GM23338 (cell line): ENCODE results near the gene HSFX2. TPM values are rescaled to one million over a fixed set of nuclear protein-coding genes. Genes with fewer than 3 reads are reported as not detected.

Experiments used
- ATAC-seq: fragments of 200-7000 bp; cut with Tn5 transposase; 3 replicates; pipeline ENCODE4 v1.9.1; 2020
- DNase-seq: peaks from one replicate; pipeline ENCODE4 v3.0.0-alpha.2; 2015; ENCODE audit warnings: low spot score
- H2AFZ ChIP-seq: fragments of 200-600 bp; sonication (generic); 2 replicates; pipeline ENCODE4 v1.8.0; 2016; ENCODE audit warnings: antibody characterized with exemption, mild to moderate bottlenecking, moderate library complexity
- H3F3A ChIP-seq: fragments of 200-600 bp; sonication (generic); replicated peaks from 2 replicates; pipeline ENCODE4 v1.8.0; 2017; ENCODE audit warnings: antibody characterized with exemption, mixed run types, low read depth
- H3K27ac ChIP-seq: fragments of 200-600 bp; sonication (generic); 2 replicates; pipeline ENCODE4 v1.6.1; 2016; ENCODE audit warnings: low read depth
- H3K27me3 ChIP-seq: fragments of 200-600 bp; sonication (generic); 2 replicates; pipeline ENCODE4 v1.8.0; 2016; ENCODE audit warnings: mild to moderate bottlenecking, mixed run types, moderate library complexity; ENCODE audit not compliant: insufficient read depth
- H3K36me3 ChIP-seq: fragments of 200-600 bp; sonication (generic); 2 replicates; pipeline ENCODE4 v1.8.0; 2016; ENCODE audit warnings: mild to moderate bottlenecking; ENCODE audit not compliant: insufficient read depth
- H3K4me1 ChIP-seq: fragments of 200-600 bp; sonication (generic); 2 replicates; pipeline ENCODE4 v1.8.0; 2016; ENCODE audit warnings: mild to moderate bottlenecking, moderate library complexity; ENCODE audit not compliant: insufficient read depth
- H3K4me2 ChIP-seq: fragments of 200-600 bp; sonication (generic); 2 replicates; pipeline ENCODE4 v1.7.1; 2017; ENCODE audit warnings: mixed run types
- H3K4me3 ChIP-seq: fragments of 200-600 bp; sonication (generic); 2 replicates; pipeline ENCODE4 v1.6.1; 2016; ENCODE audit warnings: mixed run types
- H3K79me2 ChIP-seq: fragments of 200-600 bp; sonication (generic); replicated peaks from 2 replicates; pipeline ENCODE4 v1.8.0; 2017; ENCODE audit warnings: mild to moderate bottlenecking; ENCODE audit not compliant: insufficient read depth
- H3K9me2 ChIP-seq: fragments of 200-600 bp; sonication (generic); 2 replicates; pipeline ENCODE4 v1.8.0; 2017; ENCODE audit not compliant: insufficient read depth
- H4K20me1 ChIP-seq: fragments of 200-600 bp; sonication (generic); replicated peaks from 2 replicates; pipeline ENCODE4 v1.8.0; 2017; ENCODE audit warnings: mild to moderate bottlenecking; ENCODE audit not compliant: insufficient read depth
- H3K27ac Mint-ChIP-seq: 2 replicates; pipeline ENCODE4 v1.8.0; 2020; ENCODE audit warnings: inconsistent platforms, mild to moderate bottlenecking, moderate library complexity, mixed read lengths
- H3K27me3 Mint-ChIP-seq: 3 replicates; pipeline ENCODE4 v1.8.0; 2022; ENCODE audit warnings: low read depth, mild to moderate bottlenecking, moderate library complexity, mixed read lengths, inconsistent platforms; ENCODE audit not compliant: insufficient read depth, poor library complexity
- H3K36me3 Mint-ChIP-seq: 3 replicates; pipeline ENCODE4 v1.8.0; 2021; ENCODE audit warnings: low read depth, mild to moderate bottlenecking, inconsistent platforms, moderate library complexity, mixed read lengths
- H3K4me1 Mint-ChIP-seq: 3 replicates; pipeline ENCODE4 v1.8.0; 2020; ENCODE audit warnings: mild to moderate bottlenecking, inconsistent platforms, mixed read lengths
- H3K4me3 Mint-ChIP-seq: 3 replicates; pipeline ENCODE4 v1.8.0; 2021; ENCODE audit warnings: moderate library complexity, mild to moderate bottlenecking, inconsistent platforms, mixed read lengths
- H3K9me3 Mint-ChIP-seq: 3 replicates; pipeline ENCODE4 v1.8.0; 2020; ENCODE audit warnings: moderate library complexity, mild to moderate bottlenecking, inconsistent platforms, mixed read lengths
- CREB1 ChIP-seq: fragments of 250-450 bp; sonication (Bioruptor Pico); IDR thresholded peaks from 2 replicates; pipeline ENCODE4 v1.5.0; 2020; ENCODE audit warnings: low read depth, mild to moderate bottlenecking, moderate library complexity
- EZH2 ChIP-seq: fragments of 200-600 bp; sonication (generic); IDR thresholded peaks from one replicate; pipeline ENCODE4 v1.8.0; 2017; ENCODE audit warnings: antibody characterized with exemption, mild to moderate bottlenecking, low read depth; ENCODE audit not compliant: unreplicated experiment
- EZH2phosphoT487 ChIP-seq: fragments of 200-600 bp; sonication (generic); IDR thresholded peaks from one replicate; pipeline ENCODE4 v1.8.1; 2018; ENCODE audit warnings: antibody characterized with exemption; ENCODE audit not compliant: unreplicated experiment
- JUNB ChIP-seq: IDR thresholded peaks from one replicate; pipeline ENCODE4 v1.6.1; 2016; ENCODE audit warnings: antibody characterized with exemption; ENCODE audit not compliant: unreplicated experiment
- NANOG ChIP-seq: IDR thresholded peaks from 2 replicates; pipeline ENCODE4 v1.6.1; 2016; ENCODE audit warnings: antibody characterized with exemption, borderline replicate concordance
- POLR2AphosphoS5 ChIP-seq: IDR thresholded peaks from 2 replicates; pipeline ENCODE4 v1.6.1; 2016; ENCODE audit warnings: antibody characterized with exemption, low read depth
- STAT1 ChIP-seq: IDR thresholded peaks from one replicate; pipeline ENCODE4 v1.6.1; 2016; ENCODE audit warnings: antibody characterized with exemption; ENCODE audit not compliant: unreplicated experiment
- ZNF114 ChIP-seq: fragments of 250-450 bp; sonication (Bioruptor Pico); IDR thresholded peaks from 2 replicates; pipeline ENCODE4 v1.5.0; 2020; ENCODE audit warnings: mild to moderate bottlenecking, moderate library complexity
- ZNF331 ChIP-seq: fragments of 250-450 bp; sonication (Bioruptor Pico); IDR thresholded peaks from 2 replicates; pipeline ENCODE4 v1.5.0; 2020; ENCODE audit warnings: low read depth, mild to moderate bottlenecking, moderate library complexity
- polyA plus RNA-seq: library from polyadenylated mRNA; unstranded; fragments of >200 nt; fragmentation: Nextera tagmentation; extraction: Ambion mirVana; gene quantifications from 2 replicates; pipeline ENCODE4 v1.2.1, GENCODE V29; 2016
- total RNA-seq: library from RNA; depleted of rRNA; stranded (reverse); fragments of >200 nt; shearing (Covaris generic); gene quantifications from 2 replicates; pipeline ENCODE4 v1.2.3, GENCODE V29; 2014
- TF ChIP-seq, protein P1 (sequence below): IDR thresholded peaks from 2 replicates; pipeline ENCODE4 v1.6.1; 2016; ENCODE audit warnings: antibody characterized with exemption
- TF ChIP-seq, protein P2 (sequence below), 2 experiments: fragments of 200-600 bp in 1 of 2; sonication (generic) in 1 of 2; conservative IDR thresholded peaks; 2 replicates each; pipeline versions ENCODE4 v1.5.1 to v1.6.1; 2016 to 2017; ENCODE audit warnings: antibody characterized with exemption in 2 of 2, low read depth in 2 of 2, mild to moderate bottlenecking in 2 of 2, moderate library complexity in 1 of 2
- TF ChIP-seq, protein P3 (sequence below): IDR thresholded peaks from one replicate; pipeline ENCODE4 v1.6.1; 2018; ENCODE audit warnings: antibody characterized with exemption; ENCODE audit not compliant: unreplicated experiment
- TF ChIP-seq, protein P4 (sequence below): fragments of 250-450 bp; sonication (Bioruptor Pico); IDR thresholded peaks from 2 replicates; pipeline ENCODE4 v1.5.0; 2020; ENCODE audit warnings: mild to moderate bottlenecking, moderate library complexity

Gene HSFX2
- total and polyA plus RNA-seq, 2 experiments from 2014 or later, result 0.29 TPM; not detected in 1

DNA sequence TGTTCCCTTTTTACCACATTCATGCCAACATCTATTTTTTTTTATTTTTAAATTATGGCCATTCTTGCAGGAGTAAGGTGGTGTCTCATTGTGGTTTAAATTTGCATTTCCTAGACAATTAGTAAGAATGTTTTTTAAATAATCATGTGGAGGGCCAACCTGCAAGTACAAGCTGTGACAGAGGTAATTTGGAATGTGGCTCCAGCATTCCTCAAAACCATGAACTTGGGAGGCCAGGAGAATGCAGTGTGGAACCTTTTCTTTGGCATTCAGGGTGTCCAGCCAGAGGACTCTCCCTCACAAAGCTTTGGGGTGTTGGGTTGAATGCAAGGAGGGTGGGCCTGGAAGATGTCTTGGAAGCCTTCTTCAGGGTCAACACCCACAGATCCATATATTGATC, 43.7 kb upstream of the HSFX2 start:
- Histone ChIP-seq H4K20me1 (no peaks in the 10 kb centered on the region), H2AFZ (no peak overlapping the region), H3F3A (no peaks in the 10 kb centered on the region), H3K27me3 (no peaks in the 10 kb centered on the region), H3K27ac (no peak overlapping the region), H3K9me2 (no peaks in the 10 kb centered on the region), H3K79me2 (no peaks in the 10 kb centered on the region), H3K4me1 (no peaks in the 10 kb centered on the region), H3K4me2 (no peak overlapping the region), H3K4me3 (no peak overlapping the region), H3K36me3 (no peaks in the 10 kb centered on the region)
- DNase-seq (no peak), ATAC-seq (no peak)
- Mint-ChIP-seq H3K4me1 (no peaks in the 10 kb centered on the region), H3K36me3 (no peaks in the 10 kb centered on the region), H3K9me3 (peaks cover 2% of the 10 kb centered on the region; the same call in 1 of the 3 replicates), H3K27ac (no peak overlapping the region), H3K27me3 (no peaks in the 10 kb centered on the region), H3K4me3 (no peak overlapping the region)
- TF ChIP-seq, protein P1, sequence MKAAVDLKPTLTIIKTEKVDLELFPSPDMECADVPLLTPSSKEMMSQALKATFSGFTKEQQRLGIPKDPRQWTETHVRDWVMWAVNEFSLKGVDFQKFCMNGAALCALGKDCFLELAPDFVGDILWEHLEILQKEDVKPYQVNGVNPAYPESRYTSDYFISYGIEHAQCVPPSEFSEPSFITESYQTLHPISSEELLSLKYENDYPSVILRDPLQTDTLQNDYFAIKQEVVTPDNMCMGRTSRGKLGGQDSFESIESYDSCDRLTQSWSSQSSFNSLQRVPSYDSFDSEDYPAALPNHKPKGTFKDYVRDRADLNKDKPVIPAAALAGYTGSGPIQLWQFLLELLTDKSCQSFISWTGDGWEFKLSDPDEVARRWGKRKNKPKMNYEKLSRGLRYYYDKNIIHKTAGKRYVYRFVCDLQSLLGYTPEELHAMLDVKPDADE, result no peak
- TF ChIP-seq ZNF114 (no peak), STAT1 (no peak), CREB1 (CRISPR knock-in tag) (no peak), EZH2phosphoT487 (no peak), JUNB (no peak), EZH2 (no peak), POLR2AphosphoS5 (no peak), ZNF331 (CRISPR knock-in tag) (no peak), NANOG (no peak)
- TF ChIP-seq, protein P2, sequence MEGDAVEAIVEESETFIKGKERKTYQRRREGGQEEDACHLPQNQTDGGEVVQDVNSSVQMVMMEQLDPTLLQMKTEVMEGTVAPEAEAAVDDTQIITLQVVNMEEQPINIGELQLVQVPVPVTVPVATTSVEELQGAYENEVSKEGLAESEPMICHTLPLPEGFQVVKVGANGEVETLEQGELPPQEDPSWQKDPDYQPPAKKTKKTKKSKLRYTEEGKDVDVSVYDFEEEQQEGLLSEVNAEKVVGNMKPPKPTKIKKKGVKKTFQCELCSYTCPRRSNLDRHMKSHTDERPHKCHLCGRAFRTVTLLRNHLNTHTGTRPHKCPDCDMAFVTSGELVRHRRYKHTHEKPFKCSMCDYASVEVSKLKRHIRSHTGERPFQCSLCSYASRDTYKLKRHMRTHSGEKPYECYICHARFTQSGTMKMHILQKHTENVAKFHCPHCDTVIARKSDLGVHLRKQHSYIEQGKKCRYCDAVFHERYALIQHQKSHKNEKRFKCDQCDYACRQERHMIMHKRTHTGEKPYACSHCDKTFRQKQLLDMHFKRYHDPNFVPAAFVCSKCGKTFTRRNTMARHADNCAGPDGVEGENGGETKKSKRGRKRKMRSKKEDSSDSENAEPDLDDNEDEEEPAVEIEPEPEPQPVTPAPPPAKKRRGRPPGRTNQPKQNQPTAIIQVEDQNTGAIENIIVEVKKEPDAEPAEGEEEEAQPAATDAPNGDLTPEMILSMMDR (conservative IDR thresholded peaks at IDR 0.05; ENCODE audit: low read depth in 2 of 2), result no peak
- TF ChIP-seq, protein P3, sequence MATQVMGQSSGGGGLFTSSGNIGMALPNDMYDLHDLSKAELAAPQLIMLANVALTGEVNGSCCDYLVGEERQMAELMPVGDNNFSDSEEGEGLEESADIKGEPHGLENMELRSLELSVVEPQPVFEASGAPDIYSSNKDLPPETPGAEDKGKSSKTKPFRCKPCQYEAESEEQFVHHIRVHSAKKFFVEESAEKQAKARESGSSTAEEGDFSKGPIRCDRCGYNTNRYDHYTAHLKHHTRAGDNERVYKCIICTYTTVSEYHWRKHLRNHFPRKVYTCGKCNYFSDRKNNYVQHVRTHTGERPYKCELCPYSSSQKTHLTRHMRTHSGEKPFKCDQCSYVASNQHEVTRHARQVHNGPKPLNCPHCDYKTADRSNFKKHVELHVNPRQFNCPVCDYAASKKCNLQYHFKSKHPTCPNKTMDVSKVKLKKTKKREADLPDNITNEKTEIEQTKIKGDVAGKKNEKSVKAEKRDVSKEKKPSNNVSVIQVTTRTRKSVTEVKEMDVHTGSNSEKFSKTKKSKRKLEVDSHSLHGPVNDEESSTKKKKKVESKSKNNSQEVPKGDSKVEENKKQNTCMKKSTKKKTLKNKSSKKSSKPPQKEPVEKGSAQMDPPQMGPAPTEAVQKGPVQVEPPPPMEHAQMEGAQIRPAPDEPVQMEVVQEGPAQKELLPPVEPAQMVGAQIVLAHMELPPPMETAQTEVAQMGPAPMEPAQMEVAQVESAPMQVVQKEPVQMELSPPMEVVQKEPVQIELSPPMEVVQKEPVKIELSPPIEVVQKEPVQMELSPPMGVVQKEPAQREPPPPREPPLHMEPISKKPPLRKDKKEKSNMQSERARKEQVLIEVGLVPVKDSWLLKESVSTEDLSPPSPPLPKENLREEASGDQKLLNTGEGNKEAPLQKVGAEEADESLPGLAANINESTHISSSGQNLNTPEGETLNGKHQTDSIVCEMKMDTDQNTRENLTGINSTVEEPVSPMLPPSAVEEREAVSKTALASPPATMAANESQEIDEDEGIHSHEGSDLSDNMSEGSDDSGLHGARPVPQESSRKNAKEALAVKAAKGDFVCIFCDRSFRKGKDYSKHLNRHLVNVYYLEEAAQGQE, result no peak
- TF ChIP-seq, protein P4, sequence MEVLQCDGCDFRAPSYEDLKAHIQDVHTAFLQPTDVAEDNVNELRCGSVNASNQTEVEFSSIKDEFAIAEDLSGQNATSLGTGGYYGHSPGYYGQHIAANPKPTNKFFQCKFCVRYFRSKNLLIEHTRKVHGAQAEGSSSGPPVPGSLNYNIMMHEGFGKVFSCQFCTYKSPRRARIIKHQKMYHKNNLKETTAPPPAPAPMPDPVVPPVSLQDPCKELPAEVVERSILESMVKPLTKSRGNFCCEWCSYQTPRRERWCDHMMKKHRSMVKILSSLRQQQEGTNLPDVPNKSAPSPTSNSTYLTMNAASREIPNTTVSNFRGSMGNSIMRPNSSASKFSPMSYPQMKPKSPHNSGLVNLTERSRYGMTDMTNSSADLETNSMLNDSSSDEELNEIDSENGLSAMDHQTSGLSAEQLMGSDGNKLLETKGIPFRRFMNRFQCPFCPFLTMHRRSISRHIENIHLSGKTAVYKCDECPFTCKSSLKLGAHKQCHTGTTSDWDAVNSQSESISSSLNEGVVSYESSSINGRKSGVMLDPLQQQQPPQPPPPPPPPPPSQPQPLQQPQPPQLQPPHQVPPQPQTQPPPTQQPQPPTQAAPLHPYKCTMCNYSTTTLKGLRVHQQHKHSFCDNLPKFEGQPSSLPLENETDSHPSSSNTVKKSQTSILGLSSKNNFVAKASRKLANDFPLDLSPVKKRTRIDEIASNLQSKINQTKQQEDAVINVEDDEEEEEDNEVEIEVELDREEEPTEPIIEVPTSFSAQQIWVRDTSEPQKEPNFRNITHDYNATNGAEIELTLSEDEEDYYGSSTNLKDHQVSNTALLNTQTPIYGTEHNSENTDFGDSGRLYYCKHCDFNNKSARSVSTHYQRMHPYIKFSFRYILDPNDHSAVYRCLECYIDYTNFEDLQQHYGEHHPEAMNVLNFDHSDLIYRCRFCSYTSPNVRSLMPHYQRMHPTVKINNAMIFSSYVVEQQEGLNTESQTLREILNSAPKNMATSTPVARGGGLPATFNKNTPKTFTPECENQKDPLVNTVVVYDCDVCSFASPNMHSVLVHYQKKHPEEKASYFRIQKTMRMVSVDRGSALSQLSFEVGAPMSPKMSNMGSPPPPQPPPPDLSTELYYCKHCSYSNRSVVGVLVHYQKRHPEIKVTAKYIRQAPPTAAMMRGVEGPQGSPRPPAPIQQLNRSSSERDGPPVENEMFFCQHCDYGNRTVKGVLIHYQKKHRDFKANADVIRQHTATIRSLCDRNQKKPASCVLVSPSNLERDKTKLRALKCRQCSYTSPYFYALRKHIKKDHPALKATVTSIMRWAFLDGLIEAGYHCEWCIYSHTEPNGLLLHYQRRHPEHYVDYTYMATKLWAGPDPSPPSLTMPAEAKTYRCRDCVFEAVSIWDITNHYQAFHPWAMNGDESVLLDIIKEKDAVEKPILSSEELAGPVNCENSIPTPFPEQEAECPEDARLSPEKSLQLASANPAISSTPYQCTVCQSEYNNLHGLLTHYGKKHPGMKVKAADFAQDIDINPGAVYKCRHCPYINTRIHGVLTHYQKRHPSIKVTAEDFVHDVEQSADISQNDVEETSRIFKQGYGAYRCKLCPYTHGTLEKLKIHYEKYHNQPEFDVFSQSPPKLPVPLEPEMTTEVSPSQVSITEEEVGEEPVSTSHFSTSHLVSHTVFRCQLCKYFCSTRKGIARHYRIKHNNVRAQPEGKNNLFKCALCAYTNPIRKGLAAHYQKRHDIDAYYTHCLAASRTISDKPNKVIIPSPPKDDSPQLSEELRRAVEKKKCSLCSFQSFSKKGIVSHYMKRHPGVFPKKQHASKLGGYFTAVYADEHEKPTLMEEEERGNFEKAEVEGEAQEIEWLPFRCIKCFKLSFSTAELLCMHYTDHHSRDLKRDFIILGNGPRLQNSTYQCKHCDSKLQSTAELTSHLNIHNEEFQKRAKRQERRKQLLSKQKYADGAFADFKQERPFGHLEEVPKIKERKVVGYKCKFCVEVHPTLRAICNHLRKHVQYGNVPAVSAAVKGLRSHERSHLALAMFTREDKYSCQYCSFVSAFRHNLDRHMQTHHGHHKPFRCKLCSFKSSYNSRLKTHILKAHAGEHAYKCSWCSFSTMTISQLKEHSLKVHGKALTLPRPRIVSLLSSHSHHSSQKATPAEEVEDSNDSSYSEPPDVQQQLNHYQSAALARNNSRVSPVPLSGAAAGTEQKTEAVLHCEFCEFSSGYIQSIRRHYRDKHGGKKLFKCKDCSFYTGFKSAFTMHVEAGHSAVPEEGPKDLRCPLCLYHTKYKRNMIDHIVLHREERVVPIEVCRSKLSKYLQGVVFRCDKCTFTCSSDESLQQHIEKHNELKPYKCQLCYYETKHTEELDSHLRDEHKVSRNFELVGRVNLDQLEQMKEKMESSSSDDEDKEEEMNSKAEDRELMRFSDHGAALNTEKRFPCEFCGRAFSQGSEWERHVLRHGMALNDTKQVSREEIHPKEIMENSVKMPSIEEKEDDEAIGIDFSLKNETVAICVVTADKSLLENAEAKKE (CRISPR knock-in tag), result no peak
